GM23248 (cell line): Measurements from ENCODE around the gene DLG1.

Source experiments
- EZH2 ChIP-seq: fragments of 200-600 bp; sonication (generic); IDR thresholded peaks from 2 replicates; pipeline ENCODE4 v1.6.1; 2018; ENCODE audit warnings: antibody characterized with exemption, mild to moderate bottlenecking; ENCODE audit not compliant: insufficient read depth, poor library complexity, severe bottlenecking
- EZH2phosphoT487 ChIP-seq: fragments of 200-600 bp; sonication (generic); IDR thresholded peaks from 2 replicates; pipeline ENCODE4 v1.6.1; 2018; ENCODE audit warnings: antibody characterized with exemption, moderate library complexity, mild to moderate bottlenecking, low read depth; ENCODE audit not compliant: insufficient read depth

GRCh38 chr3:197025736-197026480, 272.5 kb downstream of the DLG1 start:
- no peak for TF ChIP-seq EZH2
- TF ChIP-seq EZH2phosphoT487, result no peak
